GM12865 (cell line): Measurements from ENCODE around the gene CAMKMT.
A peak's percentile ranks its signal among the peaks of the same experiment; 100 is the strongest.

Experiments used
- DNase-seq: peaks from one replicate; pipeline ENCODE4 v3.0.0; 2010; ENCODE audit warnings: low read depth
- H3K4me3 ChIP-seq: 2 replicates; pipeline ENCODE4 v1.5.1; 2011; ENCODE audit warnings: mild to moderate bottlenecking, low read depth, low read length, control low read depth
- TF ChIP-seq, protein P1 (sequence below): IDR thresholded peaks from 2 replicates; pipeline ENCODE4 v1.5.1; 2011; ENCODE audit warnings: low read length, control low read depth, low read depth, inconsistent platforms; ENCODE audit not compliant: insufficient read depth; ENCODE audit errors: missing control alignments

The CAMKMT gene

GRCh38 chr2:44459739-44460138 is 98.0 kb downstream of the CAMKMT start:
- no peak for DNase-seq
- TF ChIP-seq, protein P1, sequence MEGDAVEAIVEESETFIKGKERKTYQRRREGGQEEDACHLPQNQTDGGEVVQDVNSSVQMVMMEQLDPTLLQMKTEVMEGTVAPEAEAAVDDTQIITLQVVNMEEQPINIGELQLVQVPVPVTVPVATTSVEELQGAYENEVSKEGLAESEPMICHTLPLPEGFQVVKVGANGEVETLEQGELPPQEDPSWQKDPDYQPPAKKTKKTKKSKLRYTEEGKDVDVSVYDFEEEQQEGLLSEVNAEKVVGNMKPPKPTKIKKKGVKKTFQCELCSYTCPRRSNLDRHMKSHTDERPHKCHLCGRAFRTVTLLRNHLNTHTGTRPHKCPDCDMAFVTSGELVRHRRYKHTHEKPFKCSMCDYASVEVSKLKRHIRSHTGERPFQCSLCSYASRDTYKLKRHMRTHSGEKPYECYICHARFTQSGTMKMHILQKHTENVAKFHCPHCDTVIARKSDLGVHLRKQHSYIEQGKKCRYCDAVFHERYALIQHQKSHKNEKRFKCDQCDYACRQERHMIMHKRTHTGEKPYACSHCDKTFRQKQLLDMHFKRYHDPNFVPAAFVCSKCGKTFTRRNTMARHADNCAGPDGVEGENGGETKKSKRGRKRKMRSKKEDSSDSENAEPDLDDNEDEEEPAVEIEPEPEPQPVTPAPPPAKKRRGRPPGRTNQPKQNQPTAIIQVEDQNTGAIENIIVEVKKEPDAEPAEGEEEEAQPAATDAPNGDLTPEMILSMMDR: no peak
- H3K4me3 ChIP-seq: no peak overlapping the region

- H3K4me3 ChIP-seq: no peak overlapping the region
- DNase-seq: no peak
- TF ChIP-seq, protein P1: no peak
Observed at GRCh38 chr2:44462934-44463849, 101.4 kb downstream of the CAMKMT start.

GRCh38 chr2:44464437-44464836 is 102.7 kb downstream of the CAMKMT start:
- H3K4me3 ChIP-seq: no peak overlapping the region
- TF ChIP-seq, protein P1: no peak
- DNase-seq: no peak

- H3K4me3 ChIP-seq: no peak overlapping the region
- TF ChIP-seq, protein P1: no peak
- DNase-seq: no peak
Observed at GRCh38 chr2:44470151-44470550, 108.4 kb downstream of the CAMKMT start.

DNA sequence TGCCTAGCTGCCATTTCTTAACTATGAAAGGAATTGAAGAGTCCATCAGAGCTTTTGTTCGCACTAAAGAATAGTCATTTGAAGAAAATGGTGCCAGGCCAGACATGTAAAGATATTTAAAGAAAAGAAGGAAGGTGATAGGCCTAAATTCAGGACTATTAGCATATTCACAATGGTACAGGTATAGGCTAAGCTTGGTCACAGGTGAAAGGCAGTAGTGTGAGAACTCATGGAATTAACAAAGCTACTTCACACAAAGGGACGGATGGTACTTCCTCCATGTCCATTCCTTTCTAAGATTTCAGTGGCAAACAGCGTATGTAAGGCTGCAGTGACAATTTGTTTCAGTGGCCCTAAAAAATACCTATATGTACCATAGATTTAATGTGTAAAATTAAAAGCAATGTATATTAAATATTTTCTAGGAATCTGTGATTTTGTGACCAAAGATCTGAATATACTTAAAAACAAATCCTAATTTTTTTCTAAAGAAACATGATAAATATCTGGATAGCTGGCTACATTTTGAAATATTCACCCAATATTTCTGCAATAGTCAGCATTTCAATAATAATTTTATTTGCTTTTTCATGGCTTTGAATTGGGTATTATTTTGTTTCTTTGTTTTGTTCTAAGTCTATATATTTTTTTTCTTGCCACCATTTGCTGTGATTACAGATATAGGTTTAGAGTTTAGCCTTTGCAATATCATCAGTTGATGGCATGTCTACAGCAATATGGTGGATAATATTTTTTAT is 116.1 kb downstream of the CAMKMT start:
- H3K4me3 ChIP-seq: no peak overlapping the region
- no peak for DNase-seq
- TF ChIP-seq, protein P1: no peak

- no peak overlapping the region for H3K4me3 ChIP-seq
- DNase-seq: peak; percentile 87
- TF ChIP-seq, protein P1: peak; percentile 100
Observed at GRCh38 chr2:44479127-44479887, 117.6 kb downstream of the CAMKMT start.
